Right lobe of liver (tissue), 6 donors: ENCODE measurements around the gene ARL4D. TPM values are rescaled to one million over a fixed set of nuclear protein-coding genes. Genes with fewer than 3 reads are reported as not detected.
A peak's percentile ranks its signal among the peaks of the same experiment; 100 is the strongest.

Experiments
- ATAC-seq, 4 donors: fragments of 200-7000 bp; cut with Tn5 transposase; one replicate each; pipeline ENCODE4 v1.9.1; 2020; ENCODE audit warnings: mild to moderate bottlenecking in 4 of 4, moderate library complexity in 4 of 4
- DNase-seq, 3 donors: peaks; one replicate each; pipeline ENCODE4 v3.0.0-alpha.2; 2020
- H3K27ac ChIP-seq, 3 donors: fragments of 200-600 bp; one replicate each; pipeline ENCODE4 v1.8.0; 2022
- H3K27me3 ChIP-seq, 2 donors: fragments of 200-600 bp; one replicate each; pipeline ENCODE4 v1.8.0; 2022
- H3K36me3 ChIP-seq, 4 donors: fragments of 200-600 bp; sonication (generic) in 1 of 4; one replicate each; pipeline versions ENCODE4 v1.5.1 to v1.8.0; 2017 to 2022; ENCODE audit warnings: control low read depth in 1 of 4
- H3K4me1 ChIP-seq, 4 donors: fragments of 200-600 bp; sonication (generic) in 1 of 4; one replicate each; pipeline versions ENCODE4 v1.5.1 to v1.8.0; 2017 to 2022; ENCODE audit warnings: control low read depth in 1 of 4
- H3K4me3 ChIP-seq, 3 donors: fragments of 200-600 bp; one replicate each; pipeline ENCODE4 v1.8.0; 2022
- H3K9me3 ChIP-seq, 4 donors: fragments of 200-600 bp; sonication (generic) in 1 of 4; one replicate each; pipeline versions ENCODE4 v1.5.1 to v1.8.0; 2017 to 2022; ENCODE audit warnings: control low read depth in 1 of 4
- POLR2A ChIP-seq: fragments of 450-650 bp; IDR thresholded peaks from one replicate; pipeline ENCODE4 v1.6.1; 2017; ENCODE audit warnings: antibody characterized with exemption, mild to moderate bottlenecking
- WGBS: methylation state at CpG from one replicate; pipeline ENCODE4 v1.1.6; 2018; ENCODE audit warnings: low coverage, low lambda C conversion rate; ENCODE audit not compliant: insufficient coverage; ENCODE audit errors: missing lambda C conversion rate; 5-methylcytosine and 5-hydroxymethylcytosine counted together
- intact Hi-C, 2 donors: fragments of 100-400 bp; cut with DNase I; formaldehyde crosslinking; loops; one replicate each; pipeline versions ENCODE4 v1.11.2 to v1.14.1; 2022
- total RNA-seq, 6 experiments: library from RNA; depleted of rRNA in 2 of 6; stranded (reverse); fragments of >200 nt in 2 of 6; fragmentation: NEBNext Ultra II Directional in 3 of 6; extraction: Animal tissue kit (Norgen Biotek cat#: 25700) in 3 of 6; gene quantifications; one replicate each; pipeline versions ENCODE4 v1.1.0 to v1.2.4, GENCODE V29; 2016 to 2023
- TF ChIP-seq, protein P1 (sequence below), 4 donors: fragments of 200-600 bp in 3 of 4; fragments of 450-650 bp in 1 of 4; IDR thresholded peaks; one replicate each; pipeline versions ENCODE4 v1.5.1 to v1.8.0; 2016 to 2022; ENCODE audit warnings: antibody characterized with exemption in 4 of 4, mild to moderate bottlenecking in 2 of 4
- donor health status: DM: no; HTN: yes; CAD: no.
- donor health status: DM: no; HTN: no; CAD: no.
- donor health status: DM: no; HTN: no; CAD: no.
- donor health status: DM: no; HTN: yes; CAD: no.
- donor health status: DM: no; HTN: yes; CAD: no.

ARL4D gene
- total RNA-seq, 6 experiments from 2014 or later = 10.9 to 31.8 (median 13.2) TPM

DNA sequence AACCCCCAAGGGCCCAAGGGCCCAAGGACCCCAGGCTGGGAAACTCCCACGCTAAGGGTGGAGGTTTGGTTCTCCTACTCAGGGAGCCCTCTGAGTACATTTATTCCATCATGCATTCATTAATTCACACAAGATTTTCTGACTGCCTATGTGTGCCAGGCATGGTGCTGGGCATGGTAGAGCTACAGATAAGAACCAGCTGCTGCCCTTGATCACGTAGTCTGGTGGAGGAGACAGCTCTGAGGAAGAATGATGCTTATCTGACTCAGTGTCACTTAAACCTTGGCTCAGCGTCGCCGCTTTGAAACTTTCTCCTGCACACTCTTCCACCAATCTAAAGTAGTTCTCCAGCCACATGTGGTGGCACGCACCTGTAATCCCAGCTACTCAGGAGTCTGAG lies 3.6 kb upstream of the ARL4D start:
- no peak for ATAC-seq
- intact Hi-C loops = loop anchor here in 1 of 2 donors (5.0 kb wide), 1 partner anchor 87 kb away; the partner anchor contains the start of gene DHX8
- peaks cover 0 to 29% (median 0%) of the 10 kb centered on the region in 4 donors for H3K4me1 ChIP-seq
- H3K36me3 ChIP-seq = peaks cover 0 to 3% (median 0%) of the 10 kb centered on the region in 4 donors
- no peak overlapping the region for H3K4me3 ChIP-seq
- no peaks in the 10 kb centered on the region for H3K9me3 ChIP-seq
- no peak for DNase-seq
- WGBS = 79% methylated on average over 2 of the region's 6 CpGs
- TF ChIP-seq, protein P1, sequence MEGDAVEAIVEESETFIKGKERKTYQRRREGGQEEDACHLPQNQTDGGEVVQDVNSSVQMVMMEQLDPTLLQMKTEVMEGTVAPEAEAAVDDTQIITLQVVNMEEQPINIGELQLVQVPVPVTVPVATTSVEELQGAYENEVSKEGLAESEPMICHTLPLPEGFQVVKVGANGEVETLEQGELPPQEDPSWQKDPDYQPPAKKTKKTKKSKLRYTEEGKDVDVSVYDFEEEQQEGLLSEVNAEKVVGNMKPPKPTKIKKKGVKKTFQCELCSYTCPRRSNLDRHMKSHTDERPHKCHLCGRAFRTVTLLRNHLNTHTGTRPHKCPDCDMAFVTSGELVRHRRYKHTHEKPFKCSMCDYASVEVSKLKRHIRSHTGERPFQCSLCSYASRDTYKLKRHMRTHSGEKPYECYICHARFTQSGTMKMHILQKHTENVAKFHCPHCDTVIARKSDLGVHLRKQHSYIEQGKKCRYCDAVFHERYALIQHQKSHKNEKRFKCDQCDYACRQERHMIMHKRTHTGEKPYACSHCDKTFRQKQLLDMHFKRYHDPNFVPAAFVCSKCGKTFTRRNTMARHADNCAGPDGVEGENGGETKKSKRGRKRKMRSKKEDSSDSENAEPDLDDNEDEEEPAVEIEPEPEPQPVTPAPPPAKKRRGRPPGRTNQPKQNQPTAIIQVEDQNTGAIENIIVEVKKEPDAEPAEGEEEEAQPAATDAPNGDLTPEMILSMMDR (IDR thresholded peaks at IDR 0.05) = no peak
- no peak for TF ChIP-seq POLR2A
- no peak overlapping the region for H3K27ac ChIP-seq
- H3K27me3 ChIP-seq = no peaks in the 10 kb centered on the region

DNA sequence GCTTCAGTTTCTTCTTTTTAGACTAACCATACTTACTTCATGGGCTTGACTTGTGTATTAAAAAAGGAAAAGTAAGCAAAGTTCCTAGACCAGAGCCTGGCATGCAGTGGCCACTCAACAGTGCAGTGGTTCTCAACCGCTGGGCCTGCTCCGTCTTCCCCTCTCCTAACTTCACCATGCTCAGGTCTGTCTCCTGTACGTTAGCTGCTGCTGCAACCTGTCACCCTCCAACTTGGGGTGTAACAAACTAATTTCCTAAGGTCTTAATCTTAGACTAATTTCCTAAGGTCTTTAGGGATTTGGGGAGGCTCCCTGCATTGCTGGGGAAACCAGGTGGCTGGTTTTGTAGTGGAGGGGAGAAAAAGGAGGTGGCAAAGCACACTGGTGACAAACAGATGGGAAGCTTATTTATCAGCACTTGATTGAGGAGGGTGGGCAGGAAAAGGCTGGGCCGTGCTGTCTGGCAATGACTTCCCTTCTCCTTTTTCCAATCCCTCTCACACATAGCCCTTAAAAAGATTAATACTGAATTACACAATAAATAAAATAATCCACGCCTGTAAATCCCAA lies 2.2 kb upstream of the ARL4D start:
- 64% methylated on average over 5 of the region's 5 CpGs for WGBS
- H3K4me3 ChIP-seq = no peak overlapping the region
- peaks cover 0 to 10% (median 0%) of the 10 kb centered on the region in 4 donors for H3K36me3 ChIP-seq
- H3K4me1 ChIP-seq = peaks cover 0 to 38% (median 2%) of the 10 kb centered on the region in 4 donors
- H3K9me3 ChIP-seq = no peaks in the 10 kb centered on the region
- ATAC-seq = no peak
- intact Hi-C loops = loop anchor here in 1 of 2 donors (5.0 kb wide), 1 partner anchor 86 kb away; the partner anchor contains the start of gene DHX8
- no peak for TF ChIP-seq POLR2A
- TF ChIP-seq, protein P1 (IDR thresholded peaks at IDR 0.05) = no peak
- H3K27ac ChIP-seq = peak overlapping the region in 1 of 3 donors; percentile 18
- no peaks in the 10 kb centered on the region for H3K27me3 ChIP-seq
- no peak for DNase-seq

DNA sequence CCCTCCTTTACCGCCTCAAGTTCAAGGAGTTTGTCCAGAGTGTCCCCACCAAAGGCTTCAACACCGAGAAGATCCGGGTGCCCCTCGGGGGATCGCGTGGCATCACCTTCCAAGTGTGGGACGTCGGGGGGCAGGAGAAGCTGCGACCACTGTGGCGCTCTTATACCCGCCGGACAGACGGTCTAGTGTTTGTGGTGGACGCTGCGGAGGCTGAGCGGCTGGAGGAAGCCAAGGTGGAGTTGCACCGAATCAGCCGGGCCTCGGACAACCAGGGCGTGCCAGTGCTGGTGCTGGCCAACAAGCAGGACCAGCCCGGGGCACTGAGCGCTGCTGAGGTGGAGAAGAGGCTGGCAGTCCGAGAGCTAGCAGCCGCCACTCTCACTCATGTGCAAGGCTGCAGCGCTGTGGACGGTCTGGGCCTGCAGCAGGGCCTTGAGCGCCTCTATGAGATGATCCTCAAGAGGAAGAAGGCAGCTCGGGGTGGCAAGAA lies 1.1 kb downstream of the ARL4D start:
- Histone ChIP-seq H3K36me3 (peaks cover 0 to 10% (median 0%) of the 10 kb centered on the region in 4 donors), H3K4me3 (peak overlapping the region; percentile 52 to 91 (median 80)), H3K27ac (peak overlapping the region; percentile 67 to 82 (median 71)), H3K9me3 (no peaks in the 10 kb centered on the region), H3K4me1 (peaks cover 0 to 22% (median 6%) of the 10 kb centered on the region in 4 donors), H3K27me3 (no peaks in the 10 kb centered on the region)
- TF ChIP-seq, protein P1 (IDR thresholded peaks at IDR 0.05) = no peak
- TF ChIP-seq POLR2A = no peak
- intact Hi-C loops = loop anchor here in 1 of 2 donors (5.0 to 10.0 kb wide), 2 partner anchors 65 to 82 kb away; partner anchors contain the start of gene DHX8
- 27% methylated on average over 10 of the region's 28 CpGs for WGBS
- peak; percentile 63 to 75 (median 70) for DNase-seq
- peak; percentile 34 to 57 (median 46) for ATAC-seq

DNA sequence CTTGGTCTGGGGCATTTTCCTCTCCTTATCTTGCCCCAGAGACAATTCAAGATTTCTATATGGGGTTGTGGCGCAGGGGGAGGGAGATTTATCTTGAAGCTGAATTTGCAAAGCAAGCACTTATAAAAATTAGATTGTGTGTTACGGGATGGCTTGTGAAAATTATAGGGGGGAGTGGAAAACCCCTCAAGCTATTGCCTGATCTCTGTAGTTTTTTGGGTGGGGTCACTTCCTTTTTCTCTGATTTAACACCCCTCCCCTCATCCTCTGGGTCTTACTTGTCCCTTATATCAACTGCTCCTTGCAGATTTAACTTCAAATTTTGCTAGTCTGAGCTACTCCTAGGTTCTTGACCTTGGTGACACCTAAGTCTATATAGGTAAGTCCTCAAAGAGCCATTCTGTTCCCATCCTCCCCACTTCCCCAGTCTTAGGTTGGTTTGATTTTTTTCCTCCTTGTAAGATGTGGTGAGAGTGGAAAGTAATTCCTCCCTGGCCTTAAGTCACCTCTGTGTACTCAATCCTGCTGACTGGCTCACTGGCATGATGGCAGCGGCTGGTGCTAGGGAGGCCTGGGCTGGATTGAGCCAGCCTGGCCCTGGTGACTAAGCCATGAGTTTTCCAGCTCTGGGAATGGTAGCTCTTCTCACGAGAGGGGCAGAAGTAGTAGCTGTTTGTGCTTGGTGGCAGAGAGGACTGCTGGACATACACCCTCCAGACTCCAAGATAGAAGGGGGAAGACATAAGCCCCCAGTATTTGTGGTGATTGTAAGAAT lies 2.3 kb downstream of the ARL4D start:
- Histone ChIP-seq H3K9me3 (no peaks in the 10 kb centered on the region), H3K4me1 (peaks cover 0 to 22% (median 6%) of the 10 kb centered on the region in 4 donors), H3K4me3 (peak overlapping the region in 2 of 3 donors; percentile 80 to 91), H3K36me3 (peaks cover 0 to 10% (median 0%) of the 10 kb centered on the region in 4 donors), H3K27me3 (no peaks in the 10 kb centered on the region), H3K27ac (peak overlapping the region in 2 of 3 donors; percentile 30 to 63)
- ATAC-seq (peak in 3 of 4 donors; percentile 26 to 63 (median 34)), DNase-seq (peak in 1 of 3 donors; percentile 66)
- intact Hi-C loops = loop anchor here in 1 of 2 donors (10.0 kb wide), 1 partner anchor 64 kb away; no protein-coding TSS in a partner anchor
- WGBS = 14% methylated on average over 4 of the region's 4 CpGs
- no peak for TF ChIP-seq POLR2A
- TF ChIP-seq, protein P1 (IDR thresholded peaks at IDR 0.05) = no peak
